Measurements from ENCODE around the gene PRDM2.
A peak's percentile ranks its signal among the peaks of the same experiment; 100 is the strongest.

The PRDM2 gene

GRCh38 chr1:13663969-13664368 lies 36.0 kb upstream of the PRDM2 start:
- H3K4me3 Mint-ChIP-seq: no peak overlapping the region
- peaks cover 8% of the 10 kb centered on the region for H3K9me3 Mint-ChIP-seq

GRCh38 chr1:13664451-13664850 lies 35.5 kb upstream of the PRDM2 start:
- Mint-ChIP-seq H3K36me3 (ENCODE audit: low read depth) (peaks cover under 1% of the 10 kb centered on the region), H3K9me3 (peaks cover 5% of the 10 kb centered on the region), H3K4me1 (peaks cover 11% of the 10 kb centered on the region), H3K27ac (no peak overlapping the region), H3K4me3 (no peak overlapping the region), H3K27me3 (ENCODE audit: low read depth) (peaks cover 9% of the 10 kb centered on the region)
- TF ChIP-seq CTCF (IDR thresholded peaks at IDR 0.05; ENCODE audit: unreplicated experiment in 3 of 3): no peak

More at GRCh38 chr1:13663969-13664368, 36.0 kb upstream of the PRDM2 start:
- Mint-ChIP-seq H3K27me3 (ENCODE audit: low read depth) (peaks cover 9% of the 10 kb centered on the region), H3K4me1 (peaks cover 11% of the 10 kb centered on the region), H3K27ac (no peak overlapping the region), H3K36me3 (ENCODE audit: low read depth) (peaks cover 4% of the 10 kb centered on the region)
- TF ChIP-seq CTCF (IDR thresholded peaks at IDR 0.05; ENCODE audit: unreplicated experiment in 3 of 3): no peak

GRCh38 chr1:13666317-13666716 lies 33.7 kb upstream of the PRDM2 start:
- Mint-ChIP-seq H3K9me3 (no peaks in the 10 kb centered on the region), H3K27ac (no peak overlapping the region), H3K27me3 (ENCODE audit: low read depth) (peaks cover 9% of the 10 kb centered on the region), H3K4me3 (no peak overlapping the region), H3K4me1 (peaks cover 11% of the 10 kb centered on the region), H3K36me3 (ENCODE audit: low read depth) (no peaks in the 10 kb centered on the region)
- TF ChIP-seq CTCF (IDR thresholded peaks at IDR 0.05; ENCODE audit: unreplicated experiment in 3 of 3): no peak

GRCh38 chr1:13667691-13668090 lies 32.3 kb upstream of the PRDM2 start:
- Mint-ChIP-seq H3K27me3 (ENCODE audit: low read depth) (peaks cover 9% of the 10 kb centered on the region), H3K27ac (no peak overlapping the region), H3K9me3 (no peaks in the 10 kb centered on the region), H3K4me1 (peaks cover 6% of the 10 kb centered on the region), H3K4me3 (no peak overlapping the region), H3K36me3 (ENCODE audit: low read depth) (no peaks in the 10 kb centered on the region)
- TF ChIP-seq CTCF (IDR thresholded peaks at IDR 0.05; ENCODE audit: unreplicated experiment in 3 of 3): no peak

- H3K4me1 Mint-ChIP-seq: peaks cover 9% of the 10 kb centered on the region
- TF ChIP-seq CTCF (IDR thresholded peaks at IDR 0.05; ENCODE audit: unreplicated experiment in 3 of 3): no peak
- H3K27ac Mint-ChIP-seq: no peak overlapping the region
- H3K36me3 Mint-ChIP-seq (ENCODE audit: low read depth): no peaks in the 10 kb centered on the region
- no peak overlapping the region for H3K4me3 Mint-ChIP-seq
- H3K27me3 Mint-ChIP-seq (ENCODE audit: low read depth): peaks cover 15% of the 10 kb centered on the region
- H3K9me3 Mint-ChIP-seq: peaks cover 2% of the 10 kb centered on the region
These were observed 25.6 kb upstream of the PRDM2 start for GRCh38 chr1:13674377-13674776.

GRCh38 chr1:13675151-13675651 lies 24.8 kb upstream of the PRDM2 start:
- peaks cover 15% of the 10 kb centered on the region for H3K27me3 Mint-ChIP-seq (ENCODE audit: low read depth)

More at GRCh38 chr1:13675151-13675651, 24.8 kb upstream of the PRDM2 start:
- TF ChIP-seq CTCF (IDR thresholded peaks at IDR 0.05; ENCODE audit: unreplicated experiment in 3 of 3): no peak
- Mint-ChIP-seq H3K4me3 (no peak overlapping the region), H3K27ac (peak overlapping the region; percentile 22 to 65 (median 43)), H3K4me1 (peaks cover 9% of the 10 kb centered on the region), H3K9me3 (peaks cover 2% of the 10 kb centered on the region), H3K36me3 (ENCODE audit: low read depth) (no peaks in the 10 kb centered on the region)

Measured in nephron (organoid).